GM12878 (cell line): ENCODE results near the gene ARHGAP19. TPM values are rescaled to one million over a fixed set of nuclear protein-coding genes. Genes with fewer than 3 reads are reported as not detected.

Experiments used
- ATF3 ChIP-seq: IDR thresholded peaks from 2 replicates; pipeline ENCODE4 v1.6.1; 2011; ENCODE audit warnings: low read depth, mild to moderate bottlenecking, low read length, moderate library complexity, borderline replicate concordance; ENCODE audit errors: extremely low read depth
- BMI1 ChIP-seq: fragments of 450-650 bp; IDR thresholded peaks from 2 replicates; pipeline ENCODE4 v1.6.1; 2016; ENCODE audit warnings: mild to moderate bottlenecking, moderate library complexity, borderline replicate concordance
- CBX5 ChIP-seq: sonication (generic); IDR thresholded peaks from 2 replicates; pipeline ENCODE4 v1.6.1; 2016; ENCODE audit warnings: low read depth, moderate library complexity, mild to moderate bottlenecking, inconsistent platforms
- CEBPB ChIP-seq, 2 experiments: fragments of 150-350 bp in 1 of 2; IDR thresholded peaks; 2 replicates each; pipeline ENCODE4 v1.6.1; 2012 to 2014; ENCODE audit warnings: low read depth in 2 of 2, low read length in 2 of 2, borderline replicate concordance in 1 of 2, inconsistent platforms in 1 of 2
- CHD1 ChIP-seq: IDR thresholded peaks from 2 replicates; pipeline ENCODE4 v1.6.1; 2012; ENCODE audit warnings: low read depth, low read length, improper control_type of control experiment
- CHD4 ChIP-seq: fragments of 200-600 bp; sonication (generic); IDR thresholded peaks from 2 replicates; pipeline ENCODE4 v1.6.1; 2016; ENCODE audit warnings: mild to moderate bottlenecking
- FOS ChIP-seq: IDR thresholded peaks from 3 replicates; pipeline ENCODE4 v1.6.1; 2011; ENCODE audit warnings: borderline replicate concordance; ENCODE audit not compliant: insufficient read length; ENCODE audit errors: extremely low read depth
- HDAC6 ChIP-seq: fragments of 200-600 bp; sonication (generic); IDR thresholded peaks from one replicate; pipeline ENCODE4 v1.8.0; 2017; ENCODE audit warnings: antibody characterized with exemption; ENCODE audit not compliant: unreplicated experiment
- HDGF ChIP-seq: fragments of 450-650 bp; IDR thresholded peaks from 2 replicates; pipeline ENCODE4 v1.6.1; 2016; ENCODE audit warnings: antibody characterized with exemption
- MEF2B ChIP-seq: fragments of 450-650 bp; IDR thresholded peaks from 2 replicates; pipeline ENCODE4 v1.6.1; 2018; ENCODE audit warnings: mild to moderate bottlenecking, moderate library complexity; ENCODE audit not compliant: partially characterized antibody, poor library complexity, severe bottlenecking
- MLLT1 ChIP-seq: fragments of 450-650 bp; IDR thresholded peaks from 2 replicates; pipeline ENCODE4 v1.6.1; 2016; ENCODE audit warnings: mild to moderate bottlenecking
- MYC ChIP-seq: IDR thresholded peaks from 2 replicates; pipeline ENCODE4 v1.6.1; 2011; ENCODE audit warnings: mild to moderate bottlenecking, low read length, moderate library complexity, inconsistent platforms; ENCODE audit not compliant: insufficient read depth, insufficient replicate concordance, insufficient read length, severe bottlenecking
- NRF1 ChIP-seq: conservative IDR thresholded peaks from 2 replicates; pipeline ENCODE4 v1.6.1; 2011; ENCODE audit warnings: mild to moderate bottlenecking, low read depth, low read length, improper control_type of control experiment
- PKNOX1 ChIP-seq: fragments of 450-650 bp; IDR thresholded peaks from 2 replicates; pipeline ENCODE4 v1.6.1; 2016; ENCODE audit warnings: mild to moderate bottlenecking
- POLR2AphosphoS2 ChIP-seq: IDR thresholded peaks from 2 replicates; pipeline ENCODE4 v1.6.1; 2011; ENCODE audit warnings: low read depth, mild to moderate bottlenecking, low read length, improper control_type of control experiment, moderate library complexity
- RB1 ChIP-seq: fragments of 450-650 bp; formaldehyde crosslinking; IDR thresholded peaks from 2 replicates; pipeline ENCODE4 v1.6.1; 2017; ENCODE audit warnings: mild to moderate bottlenecking, borderline replicate concordance
- RELA ChIP-seq: fragments of 450-650 bp; IDR thresholded peaks from 2 replicates; pipeline ENCODE4 v1.8.0; 2014; ENCODE audit warnings: borderline replicate concordance; ENCODE audit not compliant: partially characterized antibody
- SMAD5 ChIP-seq: IDR thresholded peaks from 2 replicates; pipeline ENCODE4 v1.6.1; 2016; ENCODE audit warnings: antibody characterized with exemption, low read depth
- SMARCA5 ChIP-seq: fragments of 450-650 bp; IDR thresholded peaks from 2 replicates; pipeline ENCODE4 v1.6.1; 2017; ENCODE audit warnings: mild to moderate bottlenecking
- SRF ChIP-seq, 2 experiments: IDR thresholded peaks; 2 replicates each; pipeline ENCODE4 v1.6.1; 2011; ENCODE audit warnings: low read depth in 2 of 2, low read length in 2 of 2, mild to moderate bottlenecking in 1 of 2, moderate library complexity in 1 of 2
- TAF1 ChIP-seq: IDR thresholded peaks from 2 replicates; pipeline ENCODE4 v1.6.1; 2011; ENCODE audit warnings: mild to moderate bottlenecking, low read depth, low read length, borderline replicate concordance
- WRNIP1 ChIP-seq: IDR thresholded peaks from 2 replicates; pipeline ENCODE4 v1.6.1; 2011; ENCODE audit warnings: low read depth, low read length, improper control_type of control experiment, borderline replicate concordance
- ZBTB11 ChIP-seq: fragments of 450-650 bp; formaldehyde crosslinking; IDR thresholded peaks from 2 replicates; pipeline ENCODE4 v1.5.0; 2022; ENCODE audit warnings: mild to moderate bottlenecking, missing genetic modification characterization
- ZNF24 ChIP-seq: fragments of 450-650 bp; IDR thresholded peaks from 2 replicates; pipeline ENCODE4 v1.6.1; 2017; ENCODE audit warnings: antibody characterized with exemption, mild to moderate bottlenecking
- polyA plus RNA-seq, 11 experiments: library from polyadenylated mRNA; depleted of rRNA in 4 of 11; unstranded in 6 of 11; stranded (reverse) in 5 of 11; fragments of >200 nt; fragmentation: Nextera tagmentation in 4 of 11; fragmentation: Illumina TruSeq in 1 of 11; extraction: Ambion mirVana in 4 of 11; extraction: Trizol in 1 of 11; gene quantifications; 1 replicate in 1 of 11; 2 replicates in 10 of 11; pipeline versions ENCODE4 v1.2.1 to v1.2.3, GENCODE V29; 2011 to 2016; ENCODE audit warnings: inconsistent platforms in 2 of 11, missing spikeins in 2 of 11, low read depth in 1 of 11
- total RNA-seq, 4 experiments: library from RNA; depleted of rRNA in 3 of 4; stranded (reverse); fragments of >200 nt in 3 of 4; fragmentation: Illumina TruSeq in 1 of 4; extraction: Trizol in 1 of 4; gene quantifications; 2 replicates each; pipeline versions ENCODE4 v1.2.1 to v1.2.3, GENCODE V29; 2013 to 2021

The ARHGAP19 gene
- total and polyA plus RNA-seq, 10 of the 15 experiments (the other 5 are each of a cell fraction or from before 2014, with no cell fraction given): 13.3 to 40.7 (median 22.6) TPM

GRCh38 chr10:97292097-97292861, at the start of gene ARHGAP19 (continued):
- no peak for TF ChIP-seq ZNF24
- no peak for TF ChIP-seq MLLT1
- no peak for TF ChIP-seq WRNIP1
- TF ChIP-seq SMAD5: no peak
- TF ChIP-seq POLR2AphosphoS2: peak; percentile 53; the same call in 1 of the 2 replicates
- no peak for TF ChIP-seq MEF2B
- TF ChIP-seq SRF (IDR thresholded peaks at IDR 0.05; ENCODE audit: low read depth in 2 of 2, low read length in 2 of 2): no peak
- TF ChIP-seq RB1: peak; percentile 90; the same call in 1 of the 2 replicates
- no peak for TF ChIP-seq CBX5
- TF ChIP-seq HDAC6: no peak
- no peak for TF ChIP-seq ZBTB11
- peak; percentile 98 for TF ChIP-seq PKNOX1
- TF ChIP-seq BMI1: no peak
- no peak for TF ChIP-seq CEBPB (IDR thresholded peaks at IDR 0.05; ENCODE audit: borderline replicate concordance in 1 of 2, low read depth in 2 of 2, low read length in 2 of 2)
- peak; percentile 71; the same call in 1 of the 2 replicates for TF ChIP-seq TAF1
- peak; percentile 91 for TF ChIP-seq FOS
- TF ChIP-seq HDGF: no peak; the same call in 1 of the 2 replicates
- TF ChIP-seq NRF1: no peak
- TF ChIP-seq CHD1: 0 out of 2 replicates have a peak, but pooled peaks have one; percentile 19
- no peak for TF ChIP-seq ATF3
- no peak for TF ChIP-seq CHD4
- peak; percentile 41 for TF ChIP-seq MYC
- peak; percentile 76; the same call in 1 of the 2 replicates for TF ChIP-seq SMARCA5
- TF ChIP-seq RELA: peak; percentile 28
